ENCODE results near the gene PDS5B. TPM values are rescaled to one million over a fixed set of nuclear protein-coding genes. Genes with fewer than 3 reads are reported as not detected.
A peak's percentile ranks its signal among the peaks of the same experiment; 100 is the strongest.

Gene PDS5B
- total RNA-seq, 2 donors from 2014 or later, result 46.9 to 57.1 TPM

GRCh38 chr13:32538143-32538620 lies 48.1 kb upstream of the PDS5B start:
- peak overlapping the region; percentile 99 for H3K27ac Mint-ChIP-seq
- no peaks in the 10 kb centered on the region for H3K27me3 ChIP-seq (ENCODE audit: control insufficient read depth, insufficient read depth, low read length, poor library complexity, severe bottlenecking)
- H3K9me3 ChIP-seq (ENCODE audit: control insufficient read depth, low read length), result no peaks in the 10 kb centered on the region
- DNase-seq, result no peak
- H3K27me3 Mint-ChIP-seq (ENCODE audit: insufficient read depth), result no peaks in the 10 kb centered on the region
- H3K36me3 ChIP-seq (ENCODE audit: control insufficient read depth, insufficient read depth, low read length), result peaks cover 27% of the 10 kb centered on the region
- H3K9ac ChIP-seq (ENCODE audit: extremely low read depth, low read length, poor library complexity, severe bottlenecking), result peak overlapping the region; percentile 80
- peaks cover 31% of the 10 kb centered on the region for H3K36me3 Mint-ChIP-seq (ENCODE audit: low read depth)
- peaks cover 5% of the 10 kb centered on the region for H3K4me1 Mint-ChIP-seq
- 0% methylated on average over 11 to 23 of the region's 23 CpGs for WGBS, 2 experiments (ENCODE audit: insufficient coverage in 1 of 2, insufficient read length in 1 of 2)
- H3K4me3 Mint-ChIP-seq, result peak overlapping the region; percentile 100
- H3K4me1 ChIP-seq (ENCODE audit: control insufficient read depth, insufficient read depth, low read length), result no peaks in the 10 kb centered on the region
- H3K4me3 ChIP-seq (ENCODE audit: low read length), result peak overlapping the region; percentile 88
- peaks cover 2% of the 10 kb centered on the region for H3K9me3 Mint-ChIP-seq
- TF ChIP-seq, protein P1, sequence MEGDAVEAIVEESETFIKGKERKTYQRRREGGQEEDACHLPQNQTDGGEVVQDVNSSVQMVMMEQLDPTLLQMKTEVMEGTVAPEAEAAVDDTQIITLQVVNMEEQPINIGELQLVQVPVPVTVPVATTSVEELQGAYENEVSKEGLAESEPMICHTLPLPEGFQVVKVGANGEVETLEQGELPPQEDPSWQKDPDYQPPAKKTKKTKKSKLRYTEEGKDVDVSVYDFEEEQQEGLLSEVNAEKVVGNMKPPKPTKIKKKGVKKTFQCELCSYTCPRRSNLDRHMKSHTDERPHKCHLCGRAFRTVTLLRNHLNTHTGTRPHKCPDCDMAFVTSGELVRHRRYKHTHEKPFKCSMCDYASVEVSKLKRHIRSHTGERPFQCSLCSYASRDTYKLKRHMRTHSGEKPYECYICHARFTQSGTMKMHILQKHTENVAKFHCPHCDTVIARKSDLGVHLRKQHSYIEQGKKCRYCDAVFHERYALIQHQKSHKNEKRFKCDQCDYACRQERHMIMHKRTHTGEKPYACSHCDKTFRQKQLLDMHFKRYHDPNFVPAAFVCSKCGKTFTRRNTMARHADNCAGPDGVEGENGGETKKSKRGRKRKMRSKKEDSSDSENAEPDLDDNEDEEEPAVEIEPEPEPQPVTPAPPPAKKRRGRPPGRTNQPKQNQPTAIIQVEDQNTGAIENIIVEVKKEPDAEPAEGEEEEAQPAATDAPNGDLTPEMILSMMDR (conservative IDR thresholded peaks at IDR 0.05), result no peak
- peak overlapping the region; percentile 73 for H3K27ac ChIP-seq (ENCODE audit: low read depth, low read length)

- H3K4me3 Mint-ChIP-seq, result peak within 1 kb of the TSS; percentile 100
- H3K27me3 Mint-ChIP-seq (ENCODE audit: insufficient read depth), result no peaks in the 10 kb centered on the region
- Histone ChIP-seq H3K36me3 (ENCODE audit: control insufficient read depth, insufficient read depth, low read length) (peaks cover 27% of the 10 kb centered on the region), H3K27ac (ENCODE audit: low read depth, low read length) (peak within 1 kb of the TSS; percentile 73), H3K4me1 (ENCODE audit: control insufficient read depth, insufficient read depth, low read length) (no peaks in the 10 kb centered on the region), H3K9ac (ENCODE audit: extremely low read depth, low read length, poor library complexity, severe bottlenecking) (peak within 1 kb of the TSS; percentile 80), H3K4me3 (ENCODE audit: low read length) (peak within 1 kb of the TSS; percentile 88), H3K9me3 (ENCODE audit: control insufficient read depth, low read length) (no peaks in the 10 kb centered on the region), H3K27me3 (ENCODE audit: control insufficient read depth, insufficient read depth, low read length, poor library complexity, severe bottlenecking) (no peaks in the 10 kb centered on the region)
- peak within 1 kb of the TSS; percentile 99 for H3K27ac Mint-ChIP-seq
- H3K36me3 Mint-ChIP-seq (ENCODE audit: low read depth), result peaks cover 26% of the 10 kb centered on the region
- 1 to 3% methylated on average over 26 to 32 of the region's 32 CpGs for WGBS, 2 experiments (ENCODE audit: insufficient coverage in 1 of 2, insufficient read length in 1 of 2)
- peaks cover 2% of the 10 kb centered on the region for H3K9me3 Mint-ChIP-seq
- peaks cover 3% of the 10 kb centered on the region for H3K4me1 Mint-ChIP-seq
- DNase-seq, result peak; percentile 97
- TF ChIP-seq, protein P1 (conservative IDR thresholded peaks at IDR 0.05), result peak; percentile 34
These were observed 47.5 kb upstream of the PDS5B start, which contains the start of gene N4BP2L2 for GRCh38 chr13:32538621-32539246. Gene N4BP2L2 (minus strand): TSS chr13:32538795. CDS start chr13:32537027, 1,768 bp downstream.

GRCh38 chr13:32542221-32542620 lies 44.0 kb upstream of the PDS5B start:
- H3K4me3 ChIP-seq (ENCODE audit: low read length), result no peak overlapping the region
- Mint-ChIP-seq H3K9me3 (peaks cover 2% of the 10 kb centered on the region), H3K4me3 (no peak overlapping the region), H3K36me3 (ENCODE audit: low read depth) (no peaks in the 10 kb centered on the region), H3K27ac (no peak overlapping the region), H3K4me1 (no peaks in the 10 kb centered on the region), H3K27me3 (ENCODE audit: insufficient read depth) (peaks cover 3% of the 10 kb centered on the region)
- no peaks in the 10 kb centered on the region for H3K4me1 ChIP-seq (ENCODE audit: control insufficient read depth, insufficient read depth, low read length)
- H3K9me3 ChIP-seq (ENCODE audit: control insufficient read depth, low read length), result no peaks in the 10 kb centered on the region
- no peaks in the 10 kb centered on the region for H3K27me3 ChIP-seq (ENCODE audit: control insufficient read depth, insufficient read depth, low read length, poor library complexity, severe bottlenecking)
- H3K9ac ChIP-seq (ENCODE audit: extremely low read depth, low read length, poor library complexity, severe bottlenecking), result no peak overlapping the region
- 96% methylated on average over 2 of the region's 2 CpGs; no CpG with 5 or more reads in 1 of the 2 experiments for WGBS, 2 experiments (ENCODE audit: insufficient coverage in 1 of 2, insufficient read length in 1 of 2)
- H3K27ac ChIP-seq (ENCODE audit: low read depth, low read length), result no peak overlapping the region
- no peaks in the 10 kb centered on the region for H3K36me3 ChIP-seq (ENCODE audit: control insufficient read depth, insufficient read depth, low read length)
- DNase-seq, result no peak
- TF ChIP-seq, protein P1 (conservative IDR thresholded peaks at IDR 0.05), result no peak

Data from endodermal cell (in vitro differentiated cells).